Neural progenitor cell (in vitro differentiated cells): Measurements from ENCODE around the gene CDRT4.

Source experiments
- EZH2phosphoT487 ChIP-seq: fragments of 200-600 bp; sonication (generic); IDR thresholded peaks from 2 replicates; pipeline ENCODE4 v1.6.1; 2017; ENCODE audit warnings: antibody characterized with exemption
- TF ChIP-seq, protein P1 (sequence below): fragments of 200-600 bp; sonication (generic); IDR thresholded peaks from 2 replicates; pipeline ENCODE4 v1.5.1; 2017; ENCODE audit warnings: antibody characterized with exemption, mild to moderate bottlenecking

DNA sequence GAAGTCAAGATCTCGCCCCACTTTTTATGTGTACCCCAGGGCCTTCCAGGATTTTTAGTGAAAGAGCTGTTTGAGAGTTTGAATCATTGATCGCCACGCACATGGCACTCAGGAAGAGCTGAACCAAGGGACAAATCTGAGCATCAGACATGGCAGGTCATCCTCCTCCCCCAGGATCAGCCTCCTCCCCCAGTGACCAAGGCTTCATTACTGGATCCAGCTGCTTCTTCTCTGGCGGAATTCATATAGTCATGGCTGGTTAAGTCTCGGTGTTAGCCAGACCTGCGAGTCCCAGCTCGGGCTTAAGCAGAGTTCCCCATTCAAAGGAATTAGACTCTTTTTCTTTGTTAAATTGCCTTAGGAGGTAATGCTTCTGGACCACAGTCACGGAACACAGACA, 32.5 kb downstream of the CDRT4 start:
- TF ChIP-seq, protein P1, sequence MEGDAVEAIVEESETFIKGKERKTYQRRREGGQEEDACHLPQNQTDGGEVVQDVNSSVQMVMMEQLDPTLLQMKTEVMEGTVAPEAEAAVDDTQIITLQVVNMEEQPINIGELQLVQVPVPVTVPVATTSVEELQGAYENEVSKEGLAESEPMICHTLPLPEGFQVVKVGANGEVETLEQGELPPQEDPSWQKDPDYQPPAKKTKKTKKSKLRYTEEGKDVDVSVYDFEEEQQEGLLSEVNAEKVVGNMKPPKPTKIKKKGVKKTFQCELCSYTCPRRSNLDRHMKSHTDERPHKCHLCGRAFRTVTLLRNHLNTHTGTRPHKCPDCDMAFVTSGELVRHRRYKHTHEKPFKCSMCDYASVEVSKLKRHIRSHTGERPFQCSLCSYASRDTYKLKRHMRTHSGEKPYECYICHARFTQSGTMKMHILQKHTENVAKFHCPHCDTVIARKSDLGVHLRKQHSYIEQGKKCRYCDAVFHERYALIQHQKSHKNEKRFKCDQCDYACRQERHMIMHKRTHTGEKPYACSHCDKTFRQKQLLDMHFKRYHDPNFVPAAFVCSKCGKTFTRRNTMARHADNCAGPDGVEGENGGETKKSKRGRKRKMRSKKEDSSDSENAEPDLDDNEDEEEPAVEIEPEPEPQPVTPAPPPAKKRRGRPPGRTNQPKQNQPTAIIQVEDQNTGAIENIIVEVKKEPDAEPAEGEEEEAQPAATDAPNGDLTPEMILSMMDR: no peak
- TF ChIP-seq EZH2phosphoT487: no peak
